K562 (cell line): ENCODE measurements around the gene WDPCP. TPM values are rescaled to one million over a fixed set of nuclear protein-coding genes. Genes with fewer than 3 reads are reported as not detected.

Source experiments
- ATAC-seq: fragments of 200-7000 bp; cut with Tn5 transposase; 3 replicates; pipeline ENCODE4 v1.9.1; 2020; ENCODE audit warnings: moderate library complexity
- BruUV-seq: library from RNA; stranded (reverse); fragments of 400-500 nt; replicated peaks from 2 replicates; lab custom pipeline; 2021; lab: Mats Ljungman, UMichigan
- CTCF ChIA-PET: fragments of 300-600 bp; formaldehyde crosslinking; extraction: SDS; loops from one replicate; lab custom pipeline; 2021; ENCODE audit warnings: low intra/inter-chr PET ratio; lab: Yijun Ruan, JAX
- POLR2A ChIA-PET: fragments of 300-600, 350-650 bp; sonication (Branson Sonifier 250); formaldehyde crosslinking; extraction: SDS; loops from one replicate; lab custom pipeline; 2021; ENCODE audit warnings: antibody characterized with exemption, inconsistent platforms; lab: Yijun Ruan, JAX
- DNase-seq, 4 experiments: peaks; one replicate each; pipeline versions ENCODE4 v3.0.0 to v3.0.0-alpha.2; 2011 to 2018; ENCODE audit warnings: low spot score in 3 of 4, mixed read lengths in 3 of 4; ENCODE audit errors: extremely low read depth in 1 of 4
- FAIRE-seq: peaks from 2 replicates; lab custom pipeline; 2011; peaks lifted over from hg19 to GRCh38; lab: Jason Lieb, UNC
- H2AFZ ChIP-seq: 2 replicates; pipeline ENCODE4 v1.6.0; 2011; ENCODE audit warnings: low read depth, low read length, control low read depth, inconsistent platforms
- H3K27ac ChIP-seq: fragments of 200-600 bp; 3 replicates; pipeline ENCODE4 v1.8.0; 2011; ENCODE audit warnings: low read depth, mild to moderate bottlenecking, control low read depth, inconsistent platforms, low read length, moderate library complexity, mixed read lengths; ENCODE audit errors: extremely low read depth
- H3K27me3 ChIP-seq, 2 experiments: fragments of 300-600 bp in 1 of 2; 2 replicates in 1 of 2; 3 replicates in 1 of 2; pipeline versions ENCODE4 v1.6.0 to v1.8.0; 2011; ENCODE audit warnings: inconsistent platforms in 2 of 2, low read length in 2 of 2, mild to moderate bottlenecking in 1 of 2, mixed read lengths in 1 of 2, moderate library complexity in 1 of 2; ENCODE audit not compliant: control insufficient read depth in 2 of 2, insufficient read depth in 2 of 2
- H3K36me3 ChIP-seq: fragments of 300-600 bp; 3 replicates; pipeline ENCODE4 v1.8.0; 2011; ENCODE audit warnings: mild to moderate bottlenecking, low read length, inconsistent platforms; ENCODE audit not compliant: control insufficient read depth, insufficient read depth
- H3K4me1 ChIP-seq, 2 experiments: fragments of 200-600 bp in 1 of 2; replicated peaks in 1 of 2; 2 replicates in 1 of 2; 3 replicates in 1 of 2; pipeline versions ENCODE4 v1.5.1 to v1.8.0; 2011; ENCODE audit warnings: inconsistent platforms in 2 of 2, low read length in 2 of 2, mild to moderate bottlenecking in 1 of 2, mixed read lengths in 1 of 2, moderate library complexity in 1 of 2; ENCODE audit not compliant: control insufficient read depth in 2 of 2, insufficient read depth in 2 of 2
- H3K4me2 ChIP-seq: 2 replicates; pipeline ENCODE4 v1.6.1; 2011; ENCODE audit warnings: low read length, control low read depth, inconsistent platforms, mixed read lengths; ENCODE audit not compliant: insufficient read depth
- H3K4me3 ChIP-seq: fragments of 200-600 bp; sonication (generic), shearing (Covaris generic); 2 replicates; pipeline ENCODE4 v1.5.1; 2016; ENCODE audit warnings: control low read depth, inconsistent platforms
- H3K79me2 ChIP-seq: fragments of 200-600 bp; 3 replicates; pipeline ENCODE4 v1.8.0; 2011; ENCODE audit warnings: low read length, inconsistent platforms; ENCODE audit not compliant: control insufficient read depth, insufficient read depth
- H3K9ac ChIP-seq, 2 experiments: 2 replicates each; pipeline versions ENCODE4 v1.6.0 to v1.6.1; 2011; ENCODE audit warnings: low read depth in 2 of 2, low read length in 2 of 2, control low read depth in 1 of 2, inconsistent platforms in 1 of 2, mild to moderate bottlenecking in 1 of 2, mixed read lengths in 1 of 2; ENCODE audit not compliant: insufficient read depth in 1 of 2
- H3K9me1 ChIP-seq: one replicate; pipeline ENCODE4 v1.6.0; 2011; ENCODE audit warnings: inconsistent platforms, mild to moderate bottlenecking, low read length, moderate library complexity; ENCODE audit not compliant: control insufficient read depth, insufficient read depth
- H3K9me3 ChIP-seq: replicated peaks from 2 replicates; pipeline ENCODE4 v1.5.1; 2011; ENCODE audit warnings: low read depth, low read length, inconsistent platforms; ENCODE audit not compliant: control insufficient read depth, insufficient read depth
- H4K20me1 ChIP-seq: replicated peaks from 2 replicates; pipeline ENCODE4 v1.6.1; 2011; ENCODE audit warnings: low read length, inconsistent platforms, mixed read lengths; ENCODE audit not compliant: control insufficient read depth, insufficient read depth
- ARHGAP35 ChIP-seq: fragments of 450-650 bp; IDR thresholded peaks from 2 replicates; pipeline ENCODE4 v1.6.1; 2018; ENCODE audit not compliant: partially characterized antibody
- ASH1L ChIP-seq: fragments of 450-650 bp; IDR thresholded peaks from 2 replicates; pipeline ENCODE4 v1.6.1; 2018; ENCODE audit warnings: borderline replicate concordance, mild to moderate bottlenecking, low read depth; ENCODE audit not compliant: partially characterized antibody
- PRPF4 ChIP-seq: fragments of 200-400 bp; formaldehyde crosslinking; IDR thresholded peaks from one replicate; pipeline ENCODE4 v1.6.1; 2017; ENCODE audit warnings: low read length, low read depth, mild to moderate bottlenecking; ENCODE audit not compliant: insufficient read depth, poor library complexity, severe bottlenecking
- TAF1 ChIP-seq: IDR thresholded peaks from 2 replicates; pipeline ENCODE4 v1.6.1; 2011; ENCODE audit warnings: mild to moderate bottlenecking, low read length, moderate library complexity; ENCODE audit not compliant: insufficient read depth, control insufficient read depth, severe bottlenecking; ENCODE audit errors: extremely low read depth
- ZMIZ1 ChIP-seq, 2 experiments: fragments of 150-350 bp in 1 of 2; IDR thresholded peaks; 2 replicates each; pipeline ENCODE4 v1.6.1; 2012 to 2016; ENCODE audit warnings: low read depth in 2 of 2, low read length in 2 of 2, mild to moderate bottlenecking in 1 of 2, moderate library complexity in 1 of 2
- ZNF263 ChIP-seq: sonication (generic); formaldehyde crosslinking; IDR thresholded peaks from 2 replicates; pipeline ENCODE4 v1.8.0; 2022; ENCODE audit warnings: mild to moderate bottlenecking, missing genetic modification reagents, borderline replicate concordance
- ZNF586 ChIP-seq: fragments of 450-650 bp; formaldehyde crosslinking; conservative IDR thresholded peaks from 2 replicates; pipeline ENCODE4 v1.4.0; 2020; ENCODE audit warnings: mild to moderate bottlenecking, moderate library complexity
- ZNF780A ChIP-seq: fragments of 250-450 bp; sonication (Bioruptor Pico); IDR thresholded peaks from 2 replicates; pipeline ENCODE4 v1.5.0; 2021; ENCODE audit warnings: mild to moderate bottlenecking
- whole genome bisulfite sequencing: fragments of 100-300 bp; shearing (Covaris generic); methylation state at CpG from one replicate; pipeline ENCODE4 v1.1.6; 2016; ENCODE audit warnings: low coverage, mixed read lengths; ENCODE audit not compliant: insufficient coverage; ENCODE audit errors: missing lambda C conversion rate; 5-methylcytosine and 5-hydroxymethylcytosine counted together
- in situ Hi-C: fragments of 300-500 bp; cut with MboI; formaldehyde crosslinking; loops from 4 replicates; pipeline ENCODE4 v1.15.0; 2018; ENCODE audit warnings: inconsistent platforms, mixed read lengths
- intact Hi-C: fragments of 100-400 bp; cut with micrococcal nuclease; formaldehyde crosslinking; loops from 2 replicates; pipeline ENCODE4 v1.14.2; 2022
- polyA plus RNA-seq, 8 experiments: library from polyadenylated mRNA; depleted of rRNA in 4 of 8; stranded (reverse) in 5 of 8; unstranded in 3 of 8; fragments of >200 nt; fragmentation: Nextera tagmentation in 2 of 8; fragmentation: Illumina TruSeq in 1 of 8; extraction: Ambion mirVana in 2 of 8; extraction: Trizol in 1 of 8; gene quantifications; 2 replicates each; pipeline versions ENCODE4 v1.2.1 to v1.2.3, GENCODE V29; 2011 to 2014; ENCODE audit warnings: inconsistent platforms in 1 of 8, missing spikeins in 1 of 8
- total RNA-seq, 7 experiments: library from RNA; depleted of rRNA in 6 of 7; stranded (reverse); fragments of >200 nt in 6 of 7; fragmentation: Illumina TruSeq in 2 of 7; extraction: Trizol in 2 of 7; gene quantifications; 2 replicates each; pipeline versions ENCODE4 v1.2.1 to v1.2.3, GENCODE V29; 2011 to 2021; ENCODE audit warnings: low replicate concordance in 1 of 7
- TF ChIP-seq, protein P1 (sequence below): fragments of 450-650 bp; formaldehyde crosslinking; IDR thresholded peaks from 2 replicates; pipeline ENCODE4 v1.4.0; 2022; ENCODE audit warnings: missing genetic modification characterization

The WDPCP gene
- total and polyA plus RNA-seq, 9 of the 15 experiments (the other 6 are each of a cell fraction or from before 2014, with no cell fraction given) = 1.4 to 6.4 (median 5.5) TPM

GRCh38 chr2:63613391-63613901, 25.2 kb upstream of the WDPCP start:
- FAIRE-seq (no peak), ATAC-seq (no peak), DNase-seq (no peak)
- H2AFZ ChIP-seq = no peak overlapping the region
- no peaks in the 10 kb centered on the region for H4K20me1 ChIP-seq
- H3K36me3 ChIP-seq = no peaks in the 10 kb centered on the region
- no peaks in the 10 kb centered on the region for H3K79me2 ChIP-seq
- H3K9me3 ChIP-seq = no peaks in the 10 kb centered on the region
- no peak overlapping the region for H3K9ac ChIP-seq
- H3K4me3 ChIP-seq = no peak overlapping the region
- no peaks in the 10 kb centered on the region for H3K9me1 ChIP-seq
- H3K27ac ChIP-seq = no peak overlapping the region
- in situ Hi-C loops = no loop called here
- 31% methylated on average over 2 of the region's 2 CpGs for WGBS
- H3K27me3 ChIP-seq = peaks cover 0 to under 1% of the 10 kb centered on the region in 2 experiments; a peak in 1 of 5 replicates
- intact Hi-C loops = no loop called here
- no peak overlapping the region for H3K4me2 ChIP-seq
- ChIA-PET CTCF (no interaction called here), POLR2A (interaction anchor here (0.6 kb wide), 1 partner anchor 62 kb away, joined by 3 read pairs; no protein-coding TSS in a partner anchor)
- no TSS peak for BruUV-seq
- H3K4me1 ChIP-seq = no peaks in the 10 kb centered on the region; a peak in 3 of 5 replicates
- no peak for TF ChIP-seq PRPF4
- no peak for TF ChIP-seq ZMIZ1 (IDR thresholded peaks at IDR 0.05; ENCODE audit: low read depth in 2 of 2, low read length in 2 of 2)
- TF ChIP-seq ZNF263 = no peak
- no peak for TF ChIP-seq ASH1L
- no peak for TF ChIP-seq ARHGAP35
- no peak for TF ChIP-seq ZNF780A (CRISPR knock-in tag)
- TF ChIP-seq TAF1 = no peak
- TF ChIP-seq ZNF586 (CRISPR knock-in tag) = no peak
- TF ChIP-seq, protein P1, sequence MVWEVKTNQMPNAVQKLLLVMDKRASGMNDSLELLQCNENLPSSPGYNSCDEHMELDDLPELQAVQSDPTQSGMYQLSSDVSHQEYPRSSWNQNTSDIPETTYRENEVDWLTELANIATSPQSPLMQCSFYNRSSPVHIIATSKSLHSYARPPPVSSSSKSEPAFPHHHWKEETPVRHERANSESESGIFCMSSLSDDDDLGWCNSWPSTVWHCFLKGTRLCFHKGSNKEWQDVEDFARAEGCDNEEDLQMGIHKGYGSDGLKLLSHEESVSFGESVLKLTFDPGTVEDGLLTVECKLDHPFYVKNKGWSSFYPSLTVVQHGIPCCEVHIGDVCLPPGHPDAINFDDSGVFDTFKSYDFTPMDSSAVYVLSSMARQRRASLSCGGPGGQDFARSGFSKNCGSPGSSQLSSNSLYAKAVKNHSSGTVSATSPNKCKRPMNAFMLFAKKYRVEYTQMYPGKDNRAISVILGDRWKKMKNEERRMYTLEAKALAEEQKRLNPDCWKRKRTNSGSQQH (CRISPR knock-in tag) = no peak
